HG03135 (cell line): ENCODE measurements around the gene METTL27.
"Not testable (repeated sequence)": the region's sequence is repeated elsewhere in the genome, so short reads cannot be mapped to it uniquely, and the experiment has no call there.

Experiments
- ATAC-seq: cut with Tn5 transposase; IDR thresholded peaks from one replicate; pipeline ENCODE4 v1.9.1; 2021; ENCODE audit warnings: mild to moderate bottlenecking, moderate library complexity; ENCODE audit not compliant: unreplicated experiment

METTL27 gene

GRCh38 chr7:73822319-73823173, 19.8 kb downstream of the METTL27 start:
- no peak for ATAC-seq

- ATAC-seq = not testable (repeated sequence)
Measured at GRCh38 chr7:73821597-73822285, 20.6 kb downstream of the METTL27 start.

- ATAC-seq = no peak
Measured at GRCh38 chr7:73820013-73820412, 22.3 kb downstream of the METTL27 start.

- no peak for ATAC-seq
Measured at GRCh38 chr7:73817121-73817520, 25.2 kb downstream of the METTL27 start.

- no peak for ATAC-seq
Measured at GRCh38 chr7:73815436-73815835, 26.9 kb downstream of the METTL27 start.

GRCh38 chr7:73812996-73813395, 29.3 kb downstream of the METTL27 start:
- no peak for ATAC-seq

GRCh38 chr7:73811760-73812168, 30.6 kb downstream of the METTL27 start:
- no peak for ATAC-seq

GRCh38 chr7:73810998-73811360, 31.3 kb downstream of the METTL27 start:
- no peak for ATAC-seq

GRCh38 chr7:73809467-73809951, 32.8 kb downstream of the METTL27 start:
- no peak for ATAC-seq

- ATAC-seq = no peak
Measured at GRCh38 chr7:73802459-73802858, 39.9 kb downstream of the METTL27 start.

- ATAC-seq = no peak
Measured at GRCh38 chr7:73801577-73801976, 40.7 kb downstream of the METTL27 start.

- no peak for ATAC-seq
Measured at GRCh38 chr7:73799282-73800141, 42.8 kb downstream of the METTL27 start.

GRCh38 chr7:73797176-73797575, 45.1 kb downstream of the METTL27 start:
- ATAC-seq = not testable (repeated sequence)

GRCh38 chr7:73796656-73797055, 45.7 kb downstream of the METTL27 start:
- ATAC-seq = not testable (repeated sequence)

GRCh38 chr7:73795188-73795587, 47.1 kb downstream of the METTL27 start:
- not testable (repeated sequence) for ATAC-seq

GRCh38 chr7:73791170-73791690, 51.1 kb downstream of the METTL27 start:
- not testable (repeated sequence) for ATAC-seq

- no peak for ATAC-seq
Measured at GRCh38 chr7:73789051-73789450, 53.3 kb downstream of the METTL27 start.

GRCh38 chr7:73787786-73788048, 54.6 kb downstream of the METTL27 start:
- not testable (repeated sequence) for ATAC-seq

- no peak for ATAC-seq
Measured at GRCh38 chr7:73786588-73786987, 55.7 kb downstream of the METTL27 start.
